Measurements from ENCODE around the gene PTMA. TPM values are rescaled to one million over a fixed set of nuclear protein-coding genes. Genes with fewer than 3 reads are reported as not detected.
"Not testable (repeated sequence)": the region's sequence is repeated elsewhere in the genome, so short reads cannot be mapped to it uniquely, and the experiment has no call there.

The PTMA gene
- total RNA-seq, 1 experiment from 2014 or later = 1,855 TPM

- Histone ChIP-seq H3K9me3 (replicated peaks) (no peaks in the 10 kb centered on the region), H3K4me3 (no peak overlapping the region), H3K4me1 (no peaks in the 10 kb centered on the region), H3K36me3 (no peaks in the 10 kb centered on the region), H3K27me3 (0 out of 2 replicates have a peak, but pooled peaks cover 3% of the 10 kb centered on the region), H3K27ac (no peak overlapping the region)
- DNase-seq = no peak
These were observed 19.3 kb downstream of the PTMA start for GRCh38 chr2:231727621-231728020.

GRCh38 chr2:231732604-231733003, 24.3 kb downstream of the PTMA start:
- Histone ChIP-seq H3K27ac (no peak overlapping the region), H3K4me1 (no peaks in the 10 kb centered on the region), H3K36me3 (no peaks in the 10 kb centered on the region), H3K4me3 (no peak overlapping the region), H3K9me3 (replicated peaks) (no peaks in the 10 kb centered on the region), H3K27me3 (no peaks in the 10 kb centered on the region)
- DNase-seq = no peak

GRCh38 chr2:231737761-231738160, 29.4 kb downstream of the PTMA start:
- Histone ChIP-seq H3K4me1 (no peaks in the 10 kb centered on the region), H3K27ac (no peak overlapping the region), H3K9me3 (replicated peaks) (no peaks in the 10 kb centered on the region), H3K4me3 (no peak overlapping the region), H3K36me3 (no peaks in the 10 kb centered on the region), H3K27me3 (no peaks in the 10 kb centered on the region)
- no peak for DNase-seq

GRCh38 chr2:231743376-231744116, 35.2 kb downstream of the PTMA start:
- no peak overlapping the region for H3K27ac ChIP-seq
- no peaks in the 10 kb centered on the region for H3K27me3 ChIP-seq
- H3K9me3 ChIP-seq (replicated peaks) = no peaks in the 10 kb centered on the region
- no peak overlapping the region for H3K4me3 ChIP-seq
- no peaks in the 10 kb centered on the region for H3K36me3 ChIP-seq
- H3K4me1 ChIP-seq = no peaks in the 10 kb centered on the region
- no peak for DNase-seq

- Histone ChIP-seq H3K36me3 (no peaks in the 10 kb centered on the region), H3K4me1 (no peaks in the 10 kb centered on the region), H3K27ac (no peak overlapping the region), H3K4me3 (no peak overlapping the region), H3K27me3 (no peaks in the 10 kb centered on the region), H3K9me3 (replicated peaks) (no peaks in the 10 kb centered on the region)
- no peak for DNase-seq
These were observed 37.1 kb downstream of the PTMA start for GRCh38 chr2:231745303-231746038.

- not testable (repeated sequence) for H3K27ac ChIP-seq; H3K4me3 ChIP-seq; H3K4me1 ChIP-seq; H3K36me3 ChIP-seq; H3K27me3 ChIP-seq; H3K9me3 ChIP-seq (replicated peaks)
- DNase-seq = peak; percentile 6 to 17
These were observed 40.0 kb downstream of the PTMA start for GRCh38 chr2:231748153-231748896.

- H3K36me3 ChIP-seq, H3K4me3 ChIP-seq: not testable (repeated sequence)
These were observed 40.7 kb downstream of the PTMA start for GRCh38 chr2:231749016-231749415.

GRCh38 chr2:231751042-231751815, 42.9 kb downstream of the PTMA start:
- Histone ChIP-seq H3K27me3 (no peaks in the 10 kb centered on the region), H3K9me3 (replicated peaks) (no peaks in the 10 kb centered on the region), H3K4me3 (no peak overlapping the region), H3K27ac (no peak overlapping the region), H3K4me1 (peaks cover 8% of the 10 kb centered on the region; the same call in 1 of the 2 replicates), H3K36me3 (no peaks in the 10 kb centered on the region)
- no peak for DNase-seq

More at GRCh38 chr2:231749016-231749415, 40.7 kb downstream of the PTMA start:
- H3K9me3 ChIP-seq (replicated peaks); H3K27ac ChIP-seq; H3K27me3 ChIP-seq; DNase-seq; H3K4me1 ChIP-seq: not testable (repeated sequence)

GRCh38 chr2:231752061-231752460, 43.7 kb downstream of the PTMA start:
- Histone ChIP-seq H3K27me3 (no peaks in the 10 kb centered on the region), H3K4me3 (no peak overlapping the region), H3K9me3 (replicated peaks) (no peaks in the 10 kb centered on the region), H3K27ac (no peak overlapping the region), H3K4me1 (peaks cover 8% of the 10 kb centered on the region; the same call in 1 of the 2 replicates), H3K36me3 (no peaks in the 10 kb centered on the region)
- peak in 1 of 2 experiments; percentile 36 for DNase-seq

GRCh38 chr2:231761735-231762134, 53.4 kb downstream of the PTMA start:
- DNase-seq = no peak
- H3K27ac ChIP-seq = no peak overlapping the region
- H3K4me3 ChIP-seq = no peak overlapping the region
- H3K9me3 ChIP-seq (replicated peaks) = no peaks in the 10 kb centered on the region
- H3K27me3 ChIP-seq = no peaks in the 10 kb centered on the region
- no peaks in the 10 kb centered on the region for H3K36me3 ChIP-seq
- H3K4me1 ChIP-seq = no peaks in the 10 kb centered on the region

Other genes with a start within 250 kb of the PTMA start
- gene NCL, start 244.0 kb upstream of the PTMA start, total RNA-seq (2014; rRNA removed; shearing (Covaris generic)) = 795 and 908 TPM in 2 replicates
- not detected in 2 replicates for gene NMUR1, start 178.1 kb upstream of the PTMA start, total RNA-seq (2014; rRNA removed; shearing (Covaris generic))
- gene TEX44, start 115.7 kb upstream of the PTMA start, total RNA-seq (2014; rRNA removed; shearing (Covaris generic)) = not detected in 2 replicates
- 18.3 and 20.0 TPM in 2 replicates for gene PDE6D, start 72.8 kb downstream of the PTMA start, total RNA-seq (2014; rRNA removed; shearing (Covaris generic))
- gene COPS7B, start 77.9 kb downstream of the PTMA start, total RNA-seq (2014; rRNA removed; shearing (Covaris generic)) = 42.9 and 45.9 TPM in 2 replicates
- 6.7 and 8.5 TPM in 2 replicates for gene NPPC, start 217.9 kb downstream of the PTMA start, total RNA-seq (2014; rRNA removed; shearing (Covaris generic))

All from SJCRH30 (cell line).